Measurements from ENCODE around the gene TMEFF1.
"Not testable (repeated sequence)": the region's sequence is repeated elsewhere in the genome, so short reads cannot be mapped to it uniquely, and the experiment has no call there.

TMEFF1 gene

GRCh38 chr9:100498592-100498991 is 25.6 kb downstream of the TMEFF1 start:
- no peak for DNase-seq

GRCh38 chr9:100499460-100499859 is 26.5 kb downstream of the TMEFF1 start:
- no peak for DNase-seq

GRCh38 chr9:100499866-100500265 is 26.9 kb downstream of the TMEFF1 start:
- no peak for DNase-seq

- DNase-seq = no peak
These were observed 32.7 kb downstream of the TMEFF1 start for GRCh38 chr9:100505564-100506159.

- not testable (repeated sequence) for DNase-seq
These were observed 34.4 kb downstream of the TMEFF1 start for GRCh38 chr9:100507350-100507749.

- no peak for DNase-seq
These were observed 38.3 kb downstream of the TMEFF1 start for GRCh38 chr9:100511205-100511604.

GRCh38 chr9:100515578-100516494 is 42.9 kb downstream of the TMEFF1 start:
- no peak for DNase-seq

GRCh38 chr9:100521282-100521681 is 48.3 kb downstream of the TMEFF1 start:
- DNase-seq = no peak

- DNase-seq = no peak
These were observed 52.6 kb downstream of the TMEFF1 start for GRCh38 chr9:100525563-100525962.

GRCh38 chr9:100527180-100527794 is 54.3 kb downstream of the TMEFF1 start:
- not testable (repeated sequence) for DNase-seq

- no peak for DNase-seq
These were observed 61.5 kb downstream of the TMEFF1 start for GRCh38 chr9:100534401-100534800.

- no peak for DNase-seq
These were observed 67.4 kb downstream of the TMEFF1 start for GRCh38 chr9:100540327-100540726.

- DNase-seq = no peak
These were observed 76.1 kb downstream of the TMEFF1 start for GRCh38 chr9:100549048-100549447.

GRCh38 chr9:100554935-100555401 is 82.0 kb downstream of the TMEFF1 start:
- DNase-seq = no peak

GRCh38 chr9:100555471-100555870 is 82.5 kb downstream of the TMEFF1 start:
- no peak for DNase-seq

GRCh38 chr9:100557053-100557452 is 84.1 kb downstream of the TMEFF1 start:
- no peak for DNase-seq

GRCh38 chr9:100561256-100561655 is 88.3 kb downstream of the TMEFF1 start:
- no peak for DNase-seq

GRCh38 chr9:100567856-100568255 is 94.9 kb downstream of the TMEFF1 start:
- DNase-seq = no peak

GRCh38 chr9:100573655-100574260 is 100.8 kb downstream of the TMEFF1 start:
- DNase-seq = no peak

GRCh38 chr9:100575006-100575405 is 102.1 kb downstream of the TMEFF1 start:
- no peak for DNase-seq

- DNase-seq = no peak
These were observed 102.9 kb downstream of the TMEFF1 start for GRCh38 chr9:100575765-100576386.

- no peak for DNase-seq
These were observed 105.0 kb downstream of the TMEFF1 start, which contains the start of gene CAVIN4 for GRCh38 chr9:100577776-100578448. Gene CAVIN4, plus strand, starts transcription at chr9:100578079. Its CDS starts 65 bp downstream, at chr9:100578144.
